IMR-90 (cell line): Measurements from ENCODE around the gene GRAP. TPM values are rescaled to one million over a fixed set of nuclear protein-coding genes. Genes with fewer than 3 reads are reported as not detected.
A peak's percentile ranks its signal among the peaks of the same experiment; 100 is the strongest.

ENCODE experiments used
- ATAC-seq: fragments of 200-7000 bp; cut with Tn5 transposase; 2 replicates; pipeline ENCODE4 v1.9.1; 2020; ENCODE audit warnings: low read depth, mild to moderate bottlenecking, moderate library complexity
- BruUV-seq: library from RNA; stranded (reverse); fragments of 400-500 nt; replicated peaks from 2 replicates; lab custom pipeline; 2021; lab: Mats Ljungman, UMichigan
- CTCF ChIA-PET: fragments of 300-600 bp; formaldehyde crosslinking; extraction: SDS; loops from one replicate; lab custom pipeline; 2021; ENCODE audit warnings: antibody characterized with exemption; lab: Yijun Ruan, JAX
- POLR2A ChIA-PET: fragments of 300-600 bp; sonication (Branson Sonifier 250); formaldehyde crosslinking; loops from one replicate; lab custom pipeline; 2022; ENCODE audit warnings: antibody characterized with exemption; ENCODE audit not compliant: unreplicated experiment; lab: Charles Lee
- DNase-seq: peaks from one replicate; pipeline ENCODE4 v3.0.0; 2013
- H2AFZ ChIP-seq: replicated peaks from 2 replicates; pipeline ENCODE3; 2013; ENCODE audit warnings: low read length, mild to moderate bottlenecking; ENCODE audit not compliant: poor library complexity
- H2AK5ac ChIP-seq: 2 replicates; pipeline ENCODE4 v1.6.1; 2013; ENCODE audit warnings: low read depth, low read length, inconsistent platforms
- H2AK9ac ChIP-seq: replicated peaks from 2 replicates; pipeline ENCODE3; 2013; ENCODE audit warnings: mild to moderate bottlenecking, low read depth, low read length, moderate library complexity; ENCODE audit not compliant: poor library complexity
- H2BK120ac ChIP-seq: 2 replicates; pipeline ENCODE4 v1.6.1; 2013; ENCODE audit warnings: low read depth, low read length, inconsistent platforms
- H2BK15ac ChIP-seq: 3 replicates; pipeline ENCODE4 v1.6.1; 2013; ENCODE audit warnings: low read depth, low read length, inconsistent platforms
- H2BK20ac ChIP-seq: 2 replicates; pipeline ENCODE4 v1.6.1; 2013; ENCODE audit warnings: low read depth, mild to moderate bottlenecking, inconsistent platforms, low read length, moderate library complexity
- H2BK5ac ChIP-seq: 2 replicates; pipeline ENCODE4 v1.6.1; 2013; ENCODE audit warnings: mild to moderate bottlenecking, low read depth, low read length, inconsistent platforms; ENCODE audit not compliant: poor library complexity, severe bottlenecking
- H3K14ac ChIP-seq: replicated peaks from 2 replicates; pipeline ENCODE4 v1.6.1; 2013; ENCODE audit warnings: low read depth, low read length, inconsistent platforms
- H3K18ac ChIP-seq: 2 replicates; pipeline ENCODE4 v1.6.1; 2013; ENCODE audit warnings: low read depth, low read length, control low read depth
- H3K23ac ChIP-seq: 2 replicates; pipeline ENCODE4 v1.6.1; 2013; ENCODE audit warnings: low read depth, low read length, inconsistent platforms
- H3K27ac ChIP-seq: 2 replicates; pipeline ENCODE4 v1.5.1; 2013; ENCODE audit warnings: mild to moderate bottlenecking, control low read depth, low read length; ENCODE audit not compliant: insufficient read depth
- H3K27me3 ChIP-seq: 2 replicates; pipeline ENCODE4 v1.6.1; 2013; ENCODE audit warnings: low read length; ENCODE audit not compliant: control insufficient read depth, insufficient read depth
- H3K36me3 ChIP-seq: 2 replicates; pipeline ENCODE4 v1.6.1; 2013; ENCODE audit warnings: low read length, mixed read lengths; ENCODE audit not compliant: control insufficient read depth, insufficient read depth
- H3K4ac ChIP-seq: 2 replicates; pipeline ENCODE4 v1.6.1; 2013; ENCODE audit warnings: low read depth, low read length, inconsistent platforms
- H3K4me1 ChIP-seq: 2 replicates; pipeline ENCODE4 v1.6.1; 2013; ENCODE audit warnings: low read length, mixed read lengths; ENCODE audit not compliant: control insufficient read depth, insufficient read depth
- H3K4me2 ChIP-seq: 2 replicates; pipeline ENCODE4 v1.6.1; 2013; ENCODE audit warnings: low read depth, mild to moderate bottlenecking, control low read depth, low read length, moderate library complexity
- H3K4me3 ChIP-seq: 2 replicates; pipeline ENCODE4 v1.5.1; 2013; ENCODE audit warnings: low read depth, mild to moderate bottlenecking, control low read depth, low read length, moderate library complexity; ENCODE audit not compliant: insufficient read depth
- H3K56ac ChIP-seq: 2 replicates; pipeline ENCODE4 v1.6.1; 2013; ENCODE audit warnings: low read length, inconsistent platforms; ENCODE audit not compliant: insufficient read depth; ENCODE audit errors: extremely low read depth
- H3K79me1 ChIP-seq, 2 experiments: 2 replicates each; pipeline ENCODE4 v1.6.1; 2013; ENCODE audit warnings: low read length in 2 of 2, inconsistent platforms in 1 of 2, low read depth in 1 of 2
- H3K9ac ChIP-seq: 2 replicates; pipeline ENCODE4 v1.6.1; 2013; ENCODE audit warnings: low read depth, low read length, control low read depth
- H3K9me1 ChIP-seq: 2 replicates; pipeline ENCODE4 v1.6.1; 2013; ENCODE audit warnings: low read length, inconsistent platforms; ENCODE audit not compliant: insufficient read depth
- H3K9me3 ChIP-seq: 2 replicates; pipeline ENCODE4 v1.6.1; 2013; ENCODE audit warnings: low read length; ENCODE audit not compliant: control insufficient read depth, insufficient read depth
- H4K20me1 ChIP-seq: 2 replicates; pipeline ENCODE4 v1.6.1; 2013; ENCODE audit warnings: low read length, inconsistent platforms; ENCODE audit not compliant: insufficient read depth
- H4K5ac ChIP-seq: 2 replicates; pipeline ENCODE4 v1.6.1; 2013; ENCODE audit warnings: mild to moderate bottlenecking, low read depth, low read length, control low read depth
- H4K8ac ChIP-seq, 2 experiments: 2 replicates each; pipeline ENCODE4 v1.6.1; 2013; ENCODE audit warnings: low read depth in 2 of 2, low read length in 2 of 2, control low read depth in 1 of 2, inconsistent platforms in 1 of 2
- H4K91ac ChIP-seq: 2 replicates; pipeline ENCODE4 v1.6.1; 2013; ENCODE audit warnings: low read depth, low read length, inconsistent platforms; ENCODE audit not compliant: insufficient read depth
- BHLHE40 ChIP-seq: fragments of 150-350 bp; IDR thresholded peaks from 2 replicates; pipeline ENCODE4 v1.6.1; 2016; ENCODE audit warnings: mild to moderate bottlenecking, low read depth, low read length
- CEBPB ChIP-seq: IDR thresholded peaks from 2 replicates; pipeline ENCODE4 v1.6.1; 2012; ENCODE audit warnings: low read depth, low read length, improper control_type of control experiment
- CHD1 ChIP-seq: IDR thresholded peaks from 2 replicates; pipeline ENCODE4 v1.6.1; 2012; ENCODE audit warnings: low read depth, low read length, improper control_type of control experiment
- CTCF ChIP-seq: conservative IDR thresholded peaks from 2 replicates; pipeline ENCODE4 v1.5.1; 2012; ENCODE audit warnings: mild to moderate bottlenecking, low read depth, low read length, improper control_type of control experiment
- FOS ChIP-seq: fragments of 150-350 bp; IDR thresholded peaks from 2 replicates; pipeline ENCODE4 v1.6.1; 2016; ENCODE audit warnings: low read depth, low read length
- MAFK ChIP-seq: IDR thresholded peaks from 2 replicates; pipeline ENCODE4 v1.6.1; 2012; ENCODE audit warnings: low read depth, low read length, improper control_type of control experiment
- MAZ ChIP-seq: IDR thresholded peaks from 2 replicates; pipeline ENCODE4 v1.6.1; 2012; ENCODE audit warnings: low read depth, mild to moderate bottlenecking, low read length, improper control_type of control experiment, moderate library complexity, borderline replicate concordance
- MXI1 ChIP-seq: IDR thresholded peaks from 2 replicates; pipeline ENCODE4 v1.6.1; 2012; ENCODE audit warnings: low read depth, mild to moderate bottlenecking, low read length, moderate library complexity, borderline replicate concordance
- NFE2L2 ChIP-seq: fragments of 150-350 bp; IDR thresholded peaks from 2 replicates; pipeline ENCODE4 v1.6.1; 2016; ENCODE audit warnings: low read depth, mild to moderate bottlenecking, low read length
- POLR2A ChIP-seq: IDR thresholded peaks from 2 replicates; pipeline ENCODE4 v1.6.1; 2012; ENCODE audit warnings: mild to moderate bottlenecking, low read depth, low read length
- RAD21 ChIP-seq: IDR thresholded peaks from 2 replicates; pipeline ENCODE4 v1.6.1; 2012; ENCODE audit warnings: low read length, improper control_type of control experiment
- RCOR1 ChIP-seq: IDR thresholded peaks from 2 replicates; pipeline ENCODE4 v1.6.1; 2012; ENCODE audit warnings: mild to moderate bottlenecking, low read length, improper control_type of control experiment; ENCODE audit not compliant: insufficient replicate concordance
- RFX5 ChIP-seq: IDR thresholded peaks from 2 replicates; pipeline ENCODE4 v1.8.0; 2012; ENCODE audit warnings: low read depth, mild to moderate bottlenecking, low read length, moderate library complexity
- SMC3 ChIP-seq: fragments of 150-350 bp; IDR thresholded peaks from 2 replicates; pipeline ENCODE4 v1.6.1; 2016; ENCODE audit warnings: low read depth, mild to moderate bottlenecking, antibody characterized with exemption, low read length, moderate library complexity
- USF2 ChIP-seq: fragments of 150-350 bp; IDR thresholded peaks from 2 replicates; pipeline ENCODE4 v1.6.1; 2017; ENCODE audit warnings: mild to moderate bottlenecking, antibody characterized with exemption, low read length, low read depth
- WGBS, 2 experiments: methylation state at CpG; one replicate each; pipeline versions ENCODE4 v1.1.5 to v1.1.7; 2013; ENCODE audit warnings: missing lambda C conversion rate in 2 of 2; ENCODE audit not compliant: insufficient read length in 1 of 2; ENCODE audit errors: extremely low coverage in 2 of 2; 5-methylcytosine and 5-hydroxymethylcytosine counted together
- dilution Hi-C: fragments of 300-500 bp; cut with HindIII; formaldehyde crosslinking; loops from one replicate; pipeline ENCODE4 v1.14.3; 2018; ENCODE audit warnings: low sequenced_read_pairs; ENCODE audit not compliant: unreplicated experiment
- in situ Hi-C: fragments of 300-500 bp; cut with MboI; formaldehyde crosslinking; loops from 3 replicates; pipeline ENCODE4 v1.14.3; 2019; ENCODE audit warnings: low sequenced_read_pairs, inconsistent platforms, mixed read lengths
- intact Hi-C: fragments of 100-400 bp; cut with micrococcal nuclease; formaldehyde crosslinking; loops from 2 replicates; pipeline ENCODE4 v1.10.0; 2022
- polyA plus RNA-seq, 3 experiments: library from polyadenylated mRNA; depleted of rRNA; stranded (reverse); fragments of >200 nt; gene quantifications; 2 replicates each; pipeline ENCODE4 v1.2.3, GENCODE V29; 2012; ENCODE audit warnings: low replicate concordance in 1 of 3
- total RNA-seq: library from RNA; depleted of rRNA; stranded (reverse); fragments of >200 nt; gene quantifications from 2 replicates; pipeline ENCODE4 v1.2.3, GENCODE V29; 2012
- TF ChIP-seq, protein P1 (sequence below): fragments of 150-350 bp; IDR thresholded peaks from 2 replicates; pipeline ENCODE4 v1.6.1; 2016; ENCODE audit warnings: low read depth, mild to moderate bottlenecking, low read length, moderate library complexity, borderline replicate concordance

GRAP gene
- total and polyA plus RNA-seq, 2 of the 4 experiments (the other 2 are of a cell fraction), result under 0.01 to 0.14 TPM

DNA sequence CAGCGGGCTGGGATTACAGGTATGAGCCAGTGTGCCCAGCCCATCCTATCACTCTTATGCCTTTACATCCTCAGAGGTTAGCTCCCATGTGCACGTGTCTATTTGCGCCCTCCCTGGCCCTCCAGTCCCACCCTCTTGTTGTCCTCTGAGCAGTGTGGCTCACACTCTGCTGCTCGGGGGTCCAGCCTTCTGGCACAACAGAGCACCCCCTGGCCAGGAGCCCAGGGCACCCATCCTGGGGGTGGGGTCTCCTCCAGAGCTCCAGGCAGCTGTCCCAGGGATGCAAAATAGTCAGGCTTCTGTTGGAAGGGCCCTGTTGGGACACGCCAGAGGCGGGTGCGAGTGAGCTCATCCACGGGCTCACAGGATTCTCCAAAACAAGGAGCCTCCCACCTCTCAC is 30.5 kb downstream of the GRAP start:
- H3K9me1 ChIP-seq, result peaks cover 7% of the 10 kb centered on the region
- no peak overlapping the region for H2AK9ac ChIP-seq
- H3K9ac ChIP-seq, result no peak overlapping the region
- H3K27me3 ChIP-seq, result no peaks in the 10 kb centered on the region; the same call in 1 of the 2 replicates
- no TSS peak for BruUV-seq
- peak overlapping the region; percentile 23 for H2AFZ ChIP-seq
- no peaks in the 10 kb centered on the region; a peak in 1 of 4 replicates for H3K79me1 ChIP-seq
- H2BK15ac ChIP-seq, result no peak overlapping the region
- no peaks in the 10 kb centered on the region for H3K9me3 ChIP-seq
- no peak overlapping the region for H3K4me2 ChIP-seq
- DNase-seq (no peak), ATAC-seq (no peak)
- dilution Hi-C loops, result no loop called here
- no peak overlapping the region for H2BK5ac ChIP-seq
- no peak overlapping the region for H3K56ac ChIP-seq
- intact Hi-C loops, result no loop called here
- no peak overlapping the region for H3K18ac ChIP-seq
- H2AK5ac ChIP-seq, result no peak overlapping the region
- H3K36me3 ChIP-seq, result no peaks in the 10 kb centered on the region
- no peak overlapping the region for H2BK120ac ChIP-seq
- H3K4me3 ChIP-seq, result no peak overlapping the region
- TF ChIP-seq SMC3 (no peak), POLR2A (no peak), RFX5 (no peak), BHLHE40 (no peak), CEBPB (no peak), MAFK (no peak), USF2 (no peak), MAZ (no peak), RAD21 (no peak), RCOR1 (no peak), MXI1 (no peak), CHD1 (no peak), CTCF (no peak), FOS (no peak), NFE2L2 (no peak)
- TF ChIP-seq, protein P1, sequence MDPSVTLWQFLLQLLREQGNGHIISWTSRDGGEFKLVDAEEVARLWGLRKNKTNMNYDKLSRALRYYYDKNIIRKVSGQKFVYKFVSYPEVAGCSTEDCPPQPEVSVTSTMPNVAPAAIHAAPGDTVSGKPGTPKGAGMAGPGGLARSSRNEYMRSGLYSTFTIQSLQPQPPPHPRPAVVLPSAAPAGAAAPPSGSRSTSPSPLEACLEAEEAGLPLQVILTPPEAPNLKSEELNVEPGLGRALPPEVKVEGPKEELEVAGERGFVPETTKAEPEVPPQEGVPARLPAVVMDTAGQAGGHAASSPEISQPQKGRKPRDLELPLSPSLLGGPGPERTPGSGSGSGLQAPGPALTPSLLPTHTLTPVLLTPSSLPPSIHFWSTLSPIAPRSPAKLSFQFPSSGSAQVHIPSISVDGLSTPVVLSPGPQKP, result no peak
- CTCF ChIA-PET, result no interaction called here
- H4K8ac ChIP-seq, result no peak overlapping the region
- H2BK20ac ChIP-seq, result no peak overlapping the region
- H3K27ac ChIP-seq, result no peak overlapping the region
- H4K20me1 ChIP-seq, result no peaks in the 10 kb centered on the region
- H3K23ac ChIP-seq, result no peak overlapping the region
- peaks cover under 1% of the 10 kb centered on the region; the same call in 1 of the 2 replicates for H3K4me1 ChIP-seq
- in situ Hi-C loops, result no loop called here
- 94% methylated on average over 3 of the region's 8 CpGs; no CpG with 5 or more reads in 1 of the 2 experiments for whole genome bisulfite sequencing, 2 experiments
- H4K91ac ChIP-seq, result no peak overlapping the region
- no peak overlapping the region for H3K14ac ChIP-seq
- POLR2A ChIA-PET, result no interaction called here
- no peak overlapping the region for H3K4ac ChIP-seq
- H4K5ac ChIP-seq, result no peak overlapping the region
